ENCODE data around the gene NFAT5.

- TF ChIP-seq CTCF (IDR thresholded peaks at IDR 0.05): no peak
- no peak for TF ChIP-seq EZH2phosphoT487 (IDR thresholded peaks at IDR 0.05)
- TF ChIP-seq EZH2 (IDR thresholded peaks at IDR 0.05): no peak
Measured at GRCh38 chr16:69606985-69607384, 41.2 kb downstream of the NFAT5 start.

Measured in neural progenitor cell (in vitro differentiated cells).